PC-3 (cell line): ENCODE measurements around the gene EGLN2. TPM values are rescaled to one million over a fixed set of nuclear protein-coding genes. Genes with fewer than 3 reads are reported as not detected.
"Not testable (repeated sequence)": the region's sequence is repeated elsewhere in the genome, so short reads cannot be mapped to it uniquely, and the experiment has no call there.

ENCODE experiments used
- ATAC-seq: fragments of 200-7000 bp; cut with Tn5 transposase; 2 replicates; pipeline ENCODE4 v1.9.1; 2020; ENCODE audit warnings: mild to moderate bottlenecking, moderate library complexity
- BruUV-seq: library from RNA; stranded (reverse); fragments of 400-500 nt; replicated peaks from 2 replicates; lab custom pipeline; 2021; lab: Mats Ljungman, UMichigan
- CTCF ChIA-PET: fragments of 300-600 bp; sonication (Branson Sonifier 250); formaldehyde crosslinking; loops from one replicate; lab custom pipeline; 2022; ENCODE audit warnings: antibody characterized with exemption; lab: Charles Lee
- POLR2A ChIA-PET: fragments of 300-600 bp; sonication (Branson Sonifier 250); formaldehyde crosslinking; loops from one replicate; lab custom pipeline; 2022; ENCODE audit warnings: antibody characterized with exemption; ENCODE audit not compliant: unreplicated experiment; lab: Charles Lee
- DNase-seq: peaks from one replicate; pipeline ENCODE4 v3.0.0-alpha.2; 2015
- H2AFZ ChIP-seq: fragments of 300-600 bp; sonication (generic); 2 replicates; pipeline ENCODE4 v1.6.0; 2016; ENCODE audit warnings: antibody characterized with exemption, low read length
- H3F3A ChIP-seq: fragments of 300-600 bp; sonication (generic); one replicate; pipeline ENCODE4 v1.6.0; 2017; ENCODE audit warnings: antibody characterized with exemption, low read length, control low read depth, mild to moderate bottlenecking; ENCODE audit not compliant: unreplicated experiment
- H3K27ac ChIP-seq: fragments of 300-600 bp; sonication (generic); 2 replicates; pipeline ENCODE4 v1.5.1; 2016; ENCODE audit warnings: mild to moderate bottlenecking, low read length
- H3K27me3 ChIP-seq: fragments of 300-600 bp; sonication (generic); 2 replicates; pipeline ENCODE4 v1.6.1; 2016; ENCODE audit warnings: low read length, mixed read lengths
- H3K36me3 ChIP-seq: fragments of 300-600 bp; sonication (generic); 2 replicates; pipeline ENCODE4 v1.6.1; 2016; ENCODE audit warnings: low read depth, mixed run types, low read length, mixed read lengths
- H3K4me1 ChIP-seq: fragments of 300-600 bp; sonication (generic); 2 replicates; pipeline ENCODE4 v1.5.1; 2016; ENCODE audit warnings: low read length; ENCODE audit not compliant: insufficient read depth
- H3K4me2 ChIP-seq: fragments of 300-600 bp; sonication (generic); 2 replicates; pipeline ENCODE4 v1.6.0; 2016; ENCODE audit warnings: low read length
- H3K4me3 ChIP-seq: fragments of 300-600 bp; sonication (generic); 2 replicates; pipeline ENCODE4 v1.5.1; 2016; ENCODE audit warnings: mild to moderate bottlenecking, low read length, mixed read lengths
- H3K79me2 ChIP-seq: fragments of 300-600 bp; sonication (generic); 2 replicates; pipeline ENCODE4 v1.6.1; 2017; ENCODE audit warnings: low read length, mixed read lengths
- H3K9ac ChIP-seq: fragments of 300-600 bp; sonication (generic); 2 replicates; pipeline ENCODE4 v1.6.0; 2016; ENCODE audit warnings: mild to moderate bottlenecking, low read length
- H3K9me2 ChIP-seq: fragments of 300-600 bp; sonication (generic); replicated peaks from 2 replicates; pipeline ENCODE4 v1.6.1; 2016; ENCODE audit warnings: mixed run types, low read length, mixed read lengths
- H3K9me3 ChIP-seq: fragments of 300-600 bp; sonication (generic); 2 replicates; pipeline ENCODE4 v1.6.1; 2016; ENCODE audit warnings: low read length, mixed read lengths
- H4K20me1 ChIP-seq: fragments of 300-600 bp; sonication (generic); 2 replicates; pipeline ENCODE4 v1.6.1; 2016; ENCODE audit warnings: low read length, mixed read lengths
- intact Hi-C: fragments of 100-400 bp; cut with micrococcal nuclease; formaldehyde crosslinking; loops from 2 replicates; pipeline ENCODE4 v1.9.0; 2023
- total RNA-seq: library from RNA; depleted of rRNA; stranded (reverse); fragments of >200 nt; gene quantifications from 2 replicates; pipeline ENCODE4 v1.2.3, GENCODE V29; 2014; rRNA removed

Gene EGLN2
- total RNA-seq, 1 experiment from 2014 or later: 36.6 TPM

GRCh38 chr19:40843653-40844052, 44.7 kb downstream of the EGLN2 start:
- DNase-seq, H3K9me3 ChIP-seq, H3K36me3 ChIP-seq, H4K20me1 ChIP-seq, H3K9ac ChIP-seq, CTCF ChIA-PET, H3K4me2 ChIP-seq, H2AFZ ChIP-seq, H3K27me3 ChIP-seq, H3K9me2 ChIP-seq, BruUV-seq, intact Hi-C loops, H3F3A ChIP-seq, ATAC-seq, POLR2A ChIA-PET, H3K79me2 ChIP-seq, H3K27ac ChIP-seq, H3K4me3 ChIP-seq, H3K4me1 ChIP-seq: not testable (repeated sequence)

GRCh38 chr19:40846722-40847121, 47.7 kb downstream of the EGLN2 start:
- H3K9me3 ChIP-seq, H3K9ac ChIP-seq, intact Hi-C loops, H3F3A ChIP-seq, DNase-seq, H3K36me3 ChIP-seq, H3K4me2 ChIP-seq, H3K79me2 ChIP-seq, CTCF ChIA-PET, H3K4me1 ChIP-seq, H3K27me3 ChIP-seq, H3K27ac ChIP-seq, BruUV-seq, H3K4me3 ChIP-seq, H2AFZ ChIP-seq, ATAC-seq, POLR2A ChIA-PET, H3K9me2 ChIP-seq, H4K20me1 ChIP-seq: not testable (repeated sequence)

GRCh38 chr19:40850277-40850676, 51.3 kb downstream of the EGLN2 start, which contains the start of gene CYP2A6:
TSS of gene CYP2A6 (minus strand) at chr19:40850447. CDS start at chr19:40850426, 21 bp downstream.
- H3K9me3 ChIP-seq, H2AFZ ChIP-seq, H3K27ac ChIP-seq, H3F3A ChIP-seq, DNase-seq, BruUV-seq, H4K20me1 ChIP-seq, H3K36me3 ChIP-seq, H3K9ac ChIP-seq, ATAC-seq, H3K27me3 ChIP-seq, H3K4me1 ChIP-seq, H3K4me3 ChIP-seq, intact Hi-C loops, H3K9me2 ChIP-seq, H3K4me2 ChIP-seq, CTCF ChIA-PET, H3K79me2 ChIP-seq, POLR2A ChIA-PET: not testable (repeated sequence)

- POLR2A ChIA-PET: not testable (repeated sequence)
Measured at GRCh38 chr19:40852467-40853152, 53.6 kb downstream of the EGLN2 start.

More at GRCh38 chr19:40852467-40853152, 53.6 kb downstream of the EGLN2 start:
- H3F3A ChIP-seq, H3K9me2 ChIP-seq, H3K4me3 ChIP-seq, H3K36me3 ChIP-seq, H3K4me1 ChIP-seq, BruUV-seq, H3K27me3 ChIP-seq, DNase-seq, H2AFZ ChIP-seq, H3K27ac ChIP-seq, H3K79me2 ChIP-seq, H3K9me3 ChIP-seq, H3K4me2 ChIP-seq, intact Hi-C loops, CTCF ChIA-PET, H3K9ac ChIP-seq, ATAC-seq, H4K20me1 ChIP-seq: not testable (repeated sequence)

Other genes with a start within 250 kb of the EGLN2 start
- gene SHKBP1, start 222.3 kb upstream of the EGLN2 start, total RNA-seq: 43.0 and 63.2 TPM in 2 replicates
- gene LTBP4, start 197.8 kb upstream of the EGLN2 start, total RNA-seq: 8.9 and 16.7 TPM in 2 replicates
- gene NUMBL, start 108.5 kb upstream of the EGLN2 start, total RNA-seq: 14.5 and 21.4 TPM in 2 replicates
- 17.2 and 19.5 TPM in 2 replicates for gene COQ8B, start 82.3 kb upstream of the EGLN2 start, total RNA-seq
- gene ITPKC, start 82.1 kb upstream of the EGLN2 start, total RNA-seq: 28.4 and 44.2 TPM in 2 replicates
- gene ACTMAP, start 48.7 kb upstream of the EGLN2 start, total RNA-seq: 0.40 and 0.86 TPM in 2 replicates
- 207 and 243 TPM in 2 replicates for gene SNRPA, start 48.0 kb upstream of the EGLN2 start, total RNA-seq
- 1.4 TPM in 1 of 2 replicates, not detected in the other for gene MIA, start 23.7 kb upstream of the EGLN2 start, total RNA-seq
- gene RAB4B, start 20.9 kb upstream of the EGLN2 start, total RNA-seq: 7.4 and 13.9 TPM in 2 replicates
- gene CYP2A6, start 51.3 kb downstream of the EGLN2 start, total RNA-seq: not detected in 2 replicates
- not detected in 2 replicates for gene CYP2A7, start 83.0 kb downstream of the EGLN2 start, total RNA-seq
- gene CYP2B6, start 192.1 kb downstream of the EGLN2 start, total RNA-seq: not detected in 2 replicates